Measurements from ENCODE around the gene SULT1A1.
"Not testable (repeated sequence)": the region's sequence is repeated elsewhere in the genome, so short reads cannot be mapped to it uniquely, and the experiment has no call there.

Gene SULT1A1

GRCh38 chr16:28609631-28610594 lies at the start of gene SULT1A1:
SULT1A1 (minus strand) TSS chr16:28610044; CDS start chr16:28608855, 1,189 bp downstream.
- DNase-seq, result no peak

DNA sequence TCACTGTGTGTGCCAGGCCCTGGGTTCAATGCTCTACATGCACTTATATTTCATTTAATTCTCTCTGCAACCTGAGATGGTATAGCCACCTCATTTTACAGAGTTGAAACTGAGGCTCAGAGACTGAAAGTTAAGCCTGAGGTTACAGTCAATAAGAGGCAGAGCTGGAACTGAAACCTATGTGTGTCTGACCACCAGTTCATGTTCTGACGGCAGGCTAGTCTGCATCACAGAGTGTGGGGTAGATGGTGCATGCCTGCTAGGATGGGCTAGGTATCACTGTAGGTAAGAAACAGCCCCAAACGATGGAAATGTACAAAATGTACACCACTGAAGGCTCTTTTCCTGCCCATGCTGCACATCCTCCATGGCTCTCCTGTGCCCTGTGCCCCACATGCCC lies 30.1 kb upstream of the SULT1A1 start:
- peak; percentile 40 for DNase-seq

DNA sequence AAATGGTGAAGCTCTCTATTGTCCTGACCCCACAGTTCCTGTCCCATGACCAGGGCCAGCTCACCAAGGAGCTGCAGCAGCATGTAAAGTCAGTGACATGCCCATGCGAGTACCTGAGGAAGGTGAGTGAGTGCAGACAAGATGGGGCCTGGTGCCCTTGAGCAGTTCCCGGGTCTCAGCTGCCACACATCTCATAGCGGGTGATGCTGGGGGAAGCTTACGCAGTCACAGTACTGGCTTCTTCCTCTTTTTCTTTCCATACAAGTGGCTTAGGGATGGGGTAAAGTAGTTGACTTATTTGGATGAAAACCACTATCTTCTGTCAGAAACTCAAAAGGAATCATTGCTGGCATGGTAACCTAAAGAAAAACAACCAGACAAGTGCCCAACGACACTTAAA lies 28.5 kb upstream of the SULT1A1 start:
- DNase-seq, result not testable (repeated sequence)

DNA sequence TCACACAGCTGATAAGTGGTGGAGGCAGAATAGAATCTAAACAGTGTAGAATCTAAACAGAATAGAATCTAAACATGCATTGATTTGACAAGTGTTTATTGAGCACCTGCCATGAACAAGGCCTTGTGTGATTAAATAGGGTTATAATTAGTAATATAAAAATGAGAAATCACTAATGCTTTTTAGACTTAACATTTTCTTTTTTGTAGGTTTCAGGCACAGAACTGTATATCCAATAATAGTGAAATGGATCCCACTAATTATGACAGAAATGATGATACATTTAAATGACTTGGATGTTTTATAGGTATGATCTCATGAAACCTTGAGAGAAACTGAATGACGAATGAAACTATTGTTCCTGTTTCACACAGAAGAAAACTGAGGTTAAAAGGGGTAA lies 27.9 kb upstream of the SULT1A1 start, which contains the start of gene NPIPB8:
Gene NPIPB8, plus strand, starts transcription at position 301 of the 400 bp plus-strand sequence. CDS start 296 bp downstream, outside the sequence.
- DNase-seq, result not testable (repeated sequence)

DNA sequence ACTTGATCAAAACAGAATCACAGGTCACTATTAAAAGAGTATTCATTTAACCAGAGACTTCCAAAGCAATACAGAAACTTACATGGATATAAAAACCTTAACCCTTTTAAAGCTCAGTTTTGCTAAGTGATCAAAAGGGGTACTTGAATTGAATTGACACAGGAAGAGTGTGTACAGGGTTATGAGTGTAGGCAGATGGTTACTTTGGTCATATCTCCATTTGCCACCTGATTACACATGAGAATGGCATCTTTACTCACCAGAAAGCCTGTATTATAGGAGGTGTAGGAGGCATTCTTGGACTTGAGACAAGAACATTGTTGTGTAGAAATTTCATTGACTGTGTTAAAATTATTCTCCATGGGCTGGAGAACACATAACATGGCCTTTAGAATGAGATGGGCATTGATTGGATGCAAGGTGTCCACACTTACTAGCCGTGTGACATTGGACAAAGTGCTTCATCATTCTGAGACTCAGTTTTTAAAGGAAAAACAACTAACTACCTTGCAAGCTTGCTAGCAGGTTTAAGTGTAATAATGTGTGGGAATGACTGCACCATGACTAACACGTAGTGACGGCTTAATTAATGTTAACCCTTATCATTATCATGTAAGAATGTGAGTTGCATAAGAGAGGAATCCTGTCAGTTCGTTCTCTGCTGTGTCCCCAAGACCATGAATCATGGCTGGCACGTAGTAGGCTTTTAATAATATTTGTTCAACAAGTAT lies 26.4 kb upstream of the SULT1A1 start:
- not testable (repeated sequence) for DNase-seq

DNA sequence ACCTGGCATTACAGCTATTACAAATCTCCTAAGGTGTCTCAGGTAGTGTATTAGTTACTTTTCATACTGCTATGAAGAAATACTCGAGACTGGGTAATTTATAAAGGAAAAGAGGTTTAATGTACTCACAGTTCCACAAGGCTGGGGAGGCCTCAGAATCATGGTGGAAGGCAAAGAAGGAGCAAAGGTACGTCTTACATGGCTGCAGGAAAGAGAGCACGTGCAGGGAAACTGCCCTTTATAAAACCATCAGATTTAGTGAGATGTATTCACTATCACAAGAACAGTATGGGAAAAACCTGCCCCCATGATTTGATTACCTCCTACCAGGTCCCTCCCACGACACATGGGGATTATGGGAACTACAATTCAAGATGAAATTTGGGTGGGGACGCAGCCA lies 21.1 kb upstream of the SULT1A1 start:
- DNase-seq, result not testable (repeated sequence)

- peak; percentile 78 for DNase-seq
Measured at GRCh38 chr16:28623172-28623711, 13.4 kb upstream of the SULT1A1 start.

GRCh38 chr16:28622532-28623171 lies 12.8 kb upstream of the SULT1A1 start:
- DNase-seq, result not testable (repeated sequence)

GRCh38 chr16:28621481-28622155 lies 11.8 kb upstream of the SULT1A1 start:
- DNase-seq, result no peak

DNA sequence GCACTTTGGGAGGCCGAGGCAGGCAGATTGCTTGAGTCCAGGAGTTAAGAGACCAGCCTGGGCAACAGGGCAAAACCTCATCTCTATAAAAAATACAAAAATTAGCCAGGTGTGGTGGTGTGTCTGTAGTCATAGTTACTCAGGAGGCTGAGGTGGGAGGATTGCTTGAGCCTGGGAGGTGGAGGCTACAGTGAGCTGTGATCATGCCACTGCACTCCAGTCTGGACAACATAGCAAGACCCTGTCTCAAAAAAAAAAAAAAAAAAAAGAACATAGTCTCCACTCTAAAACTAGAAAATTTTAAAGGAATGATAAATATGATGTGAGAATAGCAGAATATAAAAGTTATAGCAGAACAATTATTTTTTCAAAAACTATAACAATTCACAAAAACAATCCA lies 10.5 kb upstream of the SULT1A1 start:
- not testable (repeated sequence) for DNase-seq

DNA sequence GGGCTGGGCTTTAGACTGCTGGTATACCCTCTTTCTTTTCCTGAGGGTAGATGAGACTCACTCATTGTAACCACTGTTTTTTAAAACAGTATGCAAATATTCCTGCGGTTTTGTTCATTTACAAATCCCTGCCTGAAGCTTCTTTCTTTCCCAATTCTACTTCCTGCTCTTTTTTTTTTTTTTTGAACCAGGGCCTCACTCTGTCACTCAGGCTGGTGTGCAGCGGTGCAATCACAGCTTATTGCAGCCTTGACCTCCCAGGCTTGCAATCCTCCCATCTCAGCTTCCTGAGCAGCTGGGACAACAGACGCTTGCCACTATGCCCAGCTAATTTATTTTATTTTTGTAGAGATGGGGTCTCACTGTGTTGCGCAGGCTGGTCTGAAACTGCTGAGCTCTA lies 8.0 kb upstream of the SULT1A1 start:
- DNase-seq, result no peak

- no peak for DNase-seq
Measured at GRCh38 chr16:28616636-28617035, 6.8 kb upstream of the SULT1A1 start.

GRCh38 chr16:28616224-28616577 lies 6.4 kb upstream of the SULT1A1 start:
- not testable (repeated sequence) for DNase-seq

DNA sequence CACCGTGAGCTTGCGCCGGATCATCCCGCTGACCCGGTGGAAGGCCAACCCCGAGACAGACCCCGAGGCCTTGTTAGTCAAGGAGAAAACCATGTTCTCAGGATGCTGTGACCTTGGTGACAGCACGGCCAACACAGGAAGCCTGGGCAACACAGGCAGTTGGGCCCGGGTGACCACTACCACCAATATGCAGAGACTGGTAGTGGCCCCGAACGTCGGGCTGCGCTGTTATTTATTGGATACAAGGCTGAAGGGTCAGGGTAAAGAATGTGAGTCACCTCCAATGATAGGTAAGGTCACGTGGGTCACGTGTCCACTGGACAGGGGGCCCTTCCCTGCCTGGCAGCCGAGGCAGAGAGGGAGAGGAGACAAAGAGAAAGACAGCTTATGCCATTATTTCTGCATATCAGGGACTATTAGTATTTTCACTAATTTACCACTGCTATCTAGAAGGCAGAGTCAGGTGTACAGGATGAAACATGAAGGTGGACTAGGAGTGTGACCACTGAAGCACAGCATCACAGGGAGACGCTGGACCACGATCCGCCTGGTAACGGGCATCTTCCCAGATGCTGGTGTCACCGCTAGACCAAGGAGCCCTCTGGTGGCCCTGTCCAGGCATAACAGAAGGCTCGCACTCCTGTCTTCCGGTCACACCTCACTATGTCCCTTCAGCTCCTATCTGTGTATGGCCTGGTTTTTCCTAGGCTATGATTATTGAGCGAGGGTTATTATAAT lies 5.8 kb upstream of the SULT1A1 start:
- peak; percentile 37 for DNase-seq

DNA sequence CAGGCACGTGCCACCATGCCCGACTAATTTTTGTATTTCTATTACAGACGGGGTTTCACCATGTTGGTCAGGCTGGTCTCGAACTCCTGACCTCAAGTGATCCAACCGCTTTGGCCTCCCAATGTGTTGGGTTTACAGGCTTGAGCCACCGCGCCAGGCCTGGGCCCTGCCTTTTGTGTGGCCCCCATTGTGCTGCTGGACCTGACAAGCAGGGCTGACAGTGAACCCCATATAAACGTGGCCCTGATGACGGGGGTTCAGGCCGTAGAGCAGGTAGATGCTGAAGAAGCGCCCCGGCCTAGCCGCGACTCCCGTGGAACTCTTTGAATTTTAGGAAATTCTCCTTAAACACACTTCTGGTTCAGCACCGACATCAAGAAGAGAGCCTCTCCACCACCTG lies 4.7 kb upstream of the SULT1A1 start:
- not testable (repeated sequence) for DNase-seq

DNA sequence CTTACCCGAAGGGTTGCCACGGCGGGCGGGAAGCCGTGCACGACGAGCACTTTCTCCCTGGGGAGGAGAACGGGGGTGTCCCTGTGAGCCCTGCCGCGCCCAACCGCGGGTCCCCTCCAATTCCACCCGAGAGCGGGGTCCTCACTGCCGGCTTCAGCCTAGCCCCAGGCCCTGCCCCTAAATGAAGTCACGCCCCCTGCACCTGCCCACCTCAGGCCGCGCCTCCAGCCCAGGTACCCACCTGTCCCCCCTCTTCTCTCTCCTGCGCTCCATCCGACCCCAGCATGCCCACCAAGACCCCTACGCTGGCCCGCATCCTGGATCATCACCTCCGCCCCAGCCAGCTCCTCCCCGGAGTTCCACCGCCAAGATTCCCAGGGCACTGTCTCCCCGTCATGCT lies 4.1 kb upstream of the SULT1A1 start:
- not testable (repeated sequence) for DNase-seq

- DNase-seq, result not testable (repeated sequence)
Measured at GRCh38 chr16:28612359-28613280, 2.8 kb upstream of the SULT1A1 start.

GRCh38 chr16:28610595-28611191 lies 849 bp upstream of the SULT1A1 start:
- DNase-seq, result no peak

DNA sequence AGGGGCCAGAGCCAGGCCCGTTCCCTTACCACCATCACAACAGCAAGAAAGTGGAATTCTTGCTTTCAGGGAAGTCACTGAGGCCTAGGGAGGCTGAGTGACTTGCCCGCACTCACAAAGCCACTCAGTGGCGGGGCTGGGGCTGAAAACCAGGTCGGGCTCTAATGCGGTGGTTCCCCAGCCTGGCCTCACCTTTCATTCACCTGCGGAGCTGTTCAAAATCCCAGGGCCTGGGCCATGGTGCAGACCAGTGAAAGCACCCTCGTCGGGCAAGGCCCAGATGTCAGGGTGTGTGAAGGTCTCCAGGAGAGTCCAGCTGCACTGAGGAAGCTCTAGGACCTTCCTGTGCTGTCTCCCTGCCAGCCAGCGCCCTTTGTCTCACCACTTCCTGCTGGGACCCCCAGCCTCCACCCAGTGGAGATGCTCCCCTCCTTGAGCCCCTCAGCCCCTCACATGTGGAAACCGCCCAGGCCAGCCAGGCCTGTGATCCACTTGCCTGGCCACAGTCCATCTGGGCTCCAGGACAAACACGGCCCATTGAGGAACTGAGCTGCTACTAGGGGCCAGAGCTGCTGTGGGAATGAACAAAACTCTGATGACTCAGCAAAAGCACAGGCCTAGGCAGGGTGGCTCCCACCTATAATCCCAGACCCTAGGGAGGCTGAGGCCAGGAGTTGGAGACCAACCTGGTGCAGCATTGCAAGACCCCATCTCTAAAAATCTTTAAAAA lies 812 bp downstream of the SULT1A1 start:
- DNase-seq, result not testable (repeated sequence)
